HEK293 (cell line): ENCODE measurements around the gene SEC22A.

Source experiments
- CTCF ChIA-PET: fragments of 350-600 bp; formaldehyde crosslinking; extraction: SDS; loops from one replicate; lab custom pipeline; 2021; ENCODE audit warnings: antibody characterized with exemption; lab: Yijun Ruan, JAX
- POLR2A ChIA-PET: fragments of 300-600 bp; formaldehyde crosslinking; extraction: SDS; loops from one replicate; lab custom pipeline; 2020; ENCODE audit warnings: antibody characterized with exemption, inconsistent platforms; lab: Yijun Ruan, JAX
- H3K27ac ChIP-seq: fragments of 200-500 bp; sonication (Bioruptor generic); 2 replicates; pipeline ENCODE4 v1.5.1; 2014; ENCODE audit warnings: low read depth, low read length, control low read depth, inconsistent platforms; ENCODE audit errors: extremely low read depth
- H3K36me3 ChIP-seq, 2 experiments: fragments of 200-500 bp in 1 of 2; sonication (Bioruptor generic) in 1 of 2; 1 replicate in 1 of 2; 2 replicates in 1 of 2; pipeline ENCODE4 v1.5.1; 2014 to 2017; ENCODE audit warnings: inconsistent platforms in 2 of 2, low read length in 2 of 2; ENCODE audit not compliant: control insufficient read depth in 2 of 2, insufficient read depth in 1 of 2
- H3K4me1 ChIP-seq: fragments of 200-500 bp; sonication (Bioruptor generic); 2 replicates; pipeline ENCODE4 v1.5.1; 2014; ENCODE audit warnings: mild to moderate bottlenecking, low read length, inconsistent platforms; ENCODE audit not compliant: control insufficient read depth, insufficient read depth
- H3K4me3 ChIP-seq: 2 replicates; pipeline ENCODE4 v1.5.1; 2011; ENCODE audit warnings: low read depth, mild to moderate bottlenecking, control low read depth, low read length, moderate library complexity
- H3K9me3 ChIP-seq: fragments of 200-500 bp; sonication (Bioruptor generic); 2 replicates; pipeline ENCODE4 v1.5.1; 2014; ENCODE audit warnings: low read depth, low read length, inconsistent platforms; ENCODE audit not compliant: control insufficient read depth, insufficient read depth
- EGR2 ChIP-seq: fragments of 450-650 bp; formaldehyde crosslinking; IDR thresholded peaks from 2 replicates; pipeline ENCODE4 v1.5.1; 2016; ENCODE audit warnings: low read depth, missing biosample characterization, missing genetic modification characterization
- FEZF1 ChIP-seq: fragments of 450-650 bp; formaldehyde crosslinking; IDR thresholded peaks from 2 replicates; pipeline ENCODE4 v1.5.1; 2016; ENCODE audit warnings: missing biosample characterization, missing genetic modification characterization
- SCRT1 ChIP-seq: fragments of 450-650 bp; formaldehyde crosslinking; IDR thresholded peaks from 2 replicates; pipeline ENCODE4 v1.5.1; 2016; ENCODE audit warnings: missing biosample characterization, missing genetic modification characterization, borderline replicate concordance
- SCRT2 ChIP-seq: fragments of 450-650 bp; formaldehyde crosslinking; IDR thresholded peaks from 2 replicates; pipeline ENCODE4 v1.5.1; 2016; ENCODE audit warnings: missing biosample characterization, missing genetic modification characterization
- ZFP37 ChIP-seq: fragments of 450-650 bp; formaldehyde crosslinking; IDR thresholded peaks from 2 replicates; pipeline ENCODE4 v1.5.1; 2016; ENCODE audit warnings: missing biosample characterization, missing genetic modification characterization
- ZIC2 ChIP-seq: fragments of 450-650 bp; formaldehyde crosslinking; IDR thresholded peaks from 2 replicates; pipeline ENCODE4 v1.5.1; 2016; ENCODE audit warnings: missing biosample characterization, missing genetic modification characterization
- ZNF132 ChIP-seq: fragments of 450-650 bp; formaldehyde crosslinking; IDR thresholded peaks from 2 replicates; pipeline ENCODE4 v1.5.1; 2017; ENCODE audit warnings: missing biosample characterization, missing genetic modification characterization, borderline replicate concordance
- ZNF140 ChIP-seq: fragments of 450-650 bp; formaldehyde crosslinking; IDR thresholded peaks from 2 replicates; pipeline ENCODE4 v1.5.1; 2016; ENCODE audit warnings: missing biosample characterization, missing genetic modification characterization
- ZNF324 ChIP-seq: fragments of 450-650 bp; formaldehyde crosslinking; IDR thresholded peaks from 2 replicates; pipeline ENCODE4 v1.5.1; 2016; ENCODE audit warnings: missing biosample characterization, missing genetic modification characterization
- ZNF335 ChIP-seq: fragments of 450-650 bp; formaldehyde crosslinking; conservative IDR thresholded peaks from 2 replicates; pipeline ENCODE4 v1.5.1; 2016; ENCODE audit warnings: missing biosample characterization, missing genetic modification characterization
- ZNF394 ChIP-seq: fragments of 450-650 bp; formaldehyde crosslinking; IDR thresholded peaks from 2 replicates; pipeline ENCODE4 v1.5.1; 2016; ENCODE audit warnings: missing biosample characterization, missing genetic modification characterization, mild to moderate bottlenecking, moderate library complexity, borderline replicate concordance
- ZNF513 ChIP-seq: fragments of 450-650 bp; IDR thresholded peaks from 2 replicates; pipeline ENCODE4 v1.5.1; 2018; ENCODE audit warnings: missing biosample characterization, missing genetic modification characterization
- ZNF521 ChIP-seq: fragments of 450-650 bp; formaldehyde crosslinking; IDR thresholded peaks from 2 replicates; pipeline ENCODE4 v1.5.1; 2017; ENCODE audit warnings: missing biosample characterization, mild to moderate bottlenecking, missing genetic modification characterization
- ZNF544 ChIP-seq: fragments of 450-650 bp; formaldehyde crosslinking; IDR thresholded peaks from 2 replicates; pipeline ENCODE4 v1.5.0; 2017; ENCODE audit warnings: missing biosample characterization, missing genetic modification characterization
- ZNF624 ChIP-seq: fragments of 450-650 bp; formaldehyde crosslinking; IDR thresholded peaks from 2 replicates; pipeline ENCODE4 v1.5.1; 2017; ENCODE audit warnings: missing biosample characterization, missing genetic modification characterization
- ZNF629 ChIP-seq: fragments of 450-650 bp; formaldehyde crosslinking; IDR thresholded peaks from 2 replicates; pipeline ENCODE4 v1.5.1; 2017; ENCODE audit warnings: missing biosample characterization, missing genetic modification characterization
- ZNF747 ChIP-seq: fragments of 450-650 bp; formaldehyde crosslinking; IDR thresholded peaks from 2 replicates; pipeline ENCODE4 v1.5.1; 2016; ENCODE audit warnings: missing biosample characterization, missing genetic modification characterization
- TF ChIP-seq, protein P1 (sequence below): fragments of 450-650 bp; formaldehyde crosslinking; IDR thresholded peaks from 2 replicates; pipeline ENCODE4 v1.5.1; 2016; ENCODE audit warnings: missing biosample characterization, missing genetic modification characterization
- TF ChIP-seq, protein P2 (sequence below): fragments of 450-650 bp; formaldehyde crosslinking; IDR thresholded peaks from 2 replicates; pipeline ENCODE4 v1.5.1; 2016; ENCODE audit warnings: missing biosample characterization, missing genetic modification characterization
- TF ChIP-seq, protein P3 (sequence below): fragments of 450-650 bp; formaldehyde crosslinking; IDR thresholded peaks from 2 replicates; pipeline ENCODE4 v1.5.1; 2016; ENCODE audit warnings: missing biosample characterization, missing genetic modification characterization
- TF ChIP-seq, protein P4 (sequence below): IDR thresholded peaks from 2 replicates; pipeline ENCODE4 v1.6.1; 2011; ENCODE audit warnings: mild to moderate bottlenecking, low read depth, low read length, borderline replicate concordance

Gene SEC22A

DNA sequence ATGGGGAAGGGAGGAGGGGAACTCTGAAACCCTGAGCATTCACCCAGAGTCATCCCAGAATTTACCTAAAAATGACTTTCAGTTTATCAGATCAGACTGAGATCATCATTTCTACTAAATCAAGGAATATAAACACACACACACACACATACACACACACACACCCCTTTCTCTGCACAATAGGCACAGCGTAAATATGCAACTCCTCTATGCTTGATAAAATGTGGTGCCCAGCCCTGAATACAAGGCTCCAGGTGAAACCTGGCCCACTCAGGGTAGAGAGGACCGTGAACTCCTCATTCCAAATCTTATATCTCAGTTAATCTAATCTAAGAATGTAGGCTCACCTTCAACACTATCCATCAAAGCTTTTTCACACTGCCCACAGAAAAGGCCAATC lies 31.8 kb upstream of the SEC22A start:
- no peaks in the 10 kb centered on the region for H3K9me3 ChIP-seq
- H3K27ac ChIP-seq = no peak overlapping the region
- H3K36me3 ChIP-seq = peaks cover 0 to 5% of the 10 kb centered on the region in 2 experiments; a peak in 1 of 3 replicates
- TF ChIP-seq SCRT2 (tag by site-specific recombination) (no peak), ZFP37 (tag by site-specific recombination) (no peak), ZNF521 (tag by site-specific recombination) (no peak), ZNF513 (tag by site-specific recombination) (no peak), ZNF335 (tag by site-specific recombination) (no peak), EGR2 (no peak), ZNF624 (tag by site-specific recombination) (no peak), ZNF544 (tag by site-specific recombination) (no peak), ZNF394 (no peak), ZNF629 (tag by site-specific recombination) (no peak)
- TF ChIP-seq, protein P1, sequence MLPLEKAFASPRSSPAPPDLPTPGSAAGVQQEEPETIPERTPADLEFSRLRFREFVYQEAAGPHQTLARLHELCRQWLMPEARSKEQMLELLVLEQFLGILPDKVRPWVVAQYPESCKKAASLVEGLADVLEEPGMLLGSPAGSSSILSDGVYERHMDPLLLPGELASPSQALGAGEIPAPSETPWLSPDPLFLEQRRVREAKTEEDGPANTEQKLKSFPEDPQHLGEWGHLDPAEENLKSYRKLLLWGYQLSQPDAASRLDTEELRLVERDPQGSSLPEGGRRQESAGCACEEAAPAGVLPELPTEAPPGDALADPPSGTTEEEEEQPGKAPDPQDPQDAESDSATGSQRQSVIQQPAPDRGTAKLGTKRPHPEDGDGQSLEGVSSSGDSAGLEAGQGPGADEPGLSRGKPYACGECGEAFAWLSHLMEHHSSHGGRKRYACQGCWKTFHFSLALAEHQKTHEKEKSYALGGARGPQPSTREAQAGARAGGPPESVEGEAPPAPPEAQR = no peak
- ChIA-PET POLR2A (no interaction called here), CTCF (no interaction called here)
- no peak overlapping the region for H3K4me3 ChIP-seq
- H3K4me1 ChIP-seq = no peaks in the 10 kb centered on the region

DNA sequence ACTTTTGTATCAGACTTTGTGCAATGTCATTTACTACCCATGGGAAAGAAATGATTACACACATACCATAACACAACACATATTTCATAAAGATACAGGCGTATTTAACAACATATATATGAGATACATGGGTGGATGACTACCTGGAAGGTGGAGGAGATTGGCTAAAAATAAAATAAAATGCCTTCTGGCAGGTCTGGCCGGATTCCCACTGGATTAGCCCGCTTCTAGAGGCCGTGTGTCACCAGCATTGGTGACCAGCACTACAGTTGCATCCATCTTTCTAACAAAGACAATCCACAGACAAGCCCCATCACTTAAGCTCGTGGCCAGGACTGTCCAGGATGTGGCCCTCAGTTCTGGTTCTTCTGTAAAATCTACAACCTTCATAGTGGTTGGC lies 21.0 kb upstream of the SEC22A start:
- CTCF ChIA-PET = interaction anchor here (0.7 kb wide), 1 partner anchor 13 kb away, joined by 5 read pairs; no protein-coding TSS in a partner anchor
- Histone ChIP-seq H3K27ac (no peak overlapping the region), H3K4me1 (no peaks in the 10 kb centered on the region), H3K9me3 (no peaks in the 10 kb centered on the region), H3K36me3 (no peaks in the 10 kb centered on the region), H3K4me3 (no peak overlapping the region)
- POLR2A ChIA-PET = no interaction called here
- TF ChIP-seq, protein P2, sequence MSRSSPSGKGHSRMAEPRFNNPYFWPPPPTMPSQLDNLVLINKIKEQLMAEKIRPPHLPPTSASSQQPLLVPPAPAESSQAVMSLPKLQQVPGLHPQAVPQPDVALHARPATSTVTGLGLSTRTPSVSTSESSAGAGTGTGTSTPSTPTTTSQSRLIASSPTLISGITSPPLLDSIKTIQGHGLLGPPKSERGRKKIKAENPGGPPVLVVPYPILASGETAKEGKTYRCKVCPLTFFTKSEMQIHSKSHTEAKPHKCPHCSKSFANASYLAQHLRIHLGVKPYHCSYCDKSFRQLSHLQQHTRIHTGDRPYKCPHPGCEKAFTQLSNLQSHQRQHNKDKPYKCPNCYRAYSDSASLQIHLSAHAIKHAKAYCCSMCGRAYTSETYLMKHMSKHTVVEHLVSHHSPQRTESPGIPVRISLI = no peak
- TF ChIP-seq SCRT1 (tag by site-specific recombination) (no peak), ZNF747 (tag by site-specific recombination) (no peak), ZIC2 (tag by site-specific recombination) (no peak), ZNF132 (tag by site-specific recombination) (no peak), ZNF140 (tag by site-specific recombination) (no peak), ZNF324 (tag by site-specific recombination) (no peak)

DNA sequence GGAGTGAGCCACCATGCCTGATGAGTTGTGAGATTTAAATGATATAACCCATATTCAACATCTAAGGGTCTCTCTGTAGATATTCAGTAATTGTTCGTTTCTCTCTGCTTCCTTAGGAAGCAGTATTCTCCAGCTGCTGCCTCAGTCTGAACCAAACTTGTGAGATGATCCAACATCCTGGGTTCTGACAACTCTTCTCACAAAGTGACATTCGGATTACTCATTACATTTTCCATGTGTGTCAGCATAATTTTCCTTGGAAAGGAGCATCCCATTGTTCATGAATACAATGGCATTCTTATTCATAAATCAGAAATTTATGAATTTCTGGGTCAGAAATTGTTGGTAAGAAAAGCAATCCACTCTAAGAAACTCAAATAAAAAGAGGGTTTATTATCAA lies 15.0 kb upstream of the SEC22A start:
- Histone ChIP-seq H3K4me3 (no peak overlapping the region), H3K9me3 (no peaks in the 10 kb centered on the region), H3K27ac (no peak overlapping the region), H3K4me1 (no peaks in the 10 kb centered on the region), H3K36me3 (no peaks in the 10 kb centered on the region)
- TF ChIP-seq, protein P3, sequence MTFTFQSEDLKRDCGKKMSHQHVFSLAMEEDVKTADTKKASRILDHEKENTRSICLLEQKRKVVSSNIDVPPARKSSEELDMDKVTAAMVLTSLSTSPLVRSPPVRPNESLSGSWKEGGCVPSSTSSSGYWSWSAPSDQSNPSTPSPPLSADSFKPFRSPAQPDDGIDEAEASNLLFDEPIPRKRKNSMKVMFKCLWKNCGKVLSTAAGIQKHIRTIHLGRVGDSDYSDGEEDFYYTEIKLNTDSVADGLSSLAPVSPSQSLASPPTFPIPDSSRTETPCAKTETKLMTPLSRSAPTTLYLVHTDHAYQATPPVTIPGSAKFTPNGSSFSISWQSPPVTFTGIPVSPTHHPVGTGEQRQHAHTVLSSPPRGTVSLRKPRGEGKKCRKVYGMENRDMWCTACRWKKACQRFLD (tag by site-specific recombination) = no peak
- TF ChIP-seq EGR2 (no peak), FEZF1 (tag by site-specific recombination) (no peak), SCRT2 (tag by site-specific recombination) (no peak)
- TF ChIP-seq, protein P4, sequence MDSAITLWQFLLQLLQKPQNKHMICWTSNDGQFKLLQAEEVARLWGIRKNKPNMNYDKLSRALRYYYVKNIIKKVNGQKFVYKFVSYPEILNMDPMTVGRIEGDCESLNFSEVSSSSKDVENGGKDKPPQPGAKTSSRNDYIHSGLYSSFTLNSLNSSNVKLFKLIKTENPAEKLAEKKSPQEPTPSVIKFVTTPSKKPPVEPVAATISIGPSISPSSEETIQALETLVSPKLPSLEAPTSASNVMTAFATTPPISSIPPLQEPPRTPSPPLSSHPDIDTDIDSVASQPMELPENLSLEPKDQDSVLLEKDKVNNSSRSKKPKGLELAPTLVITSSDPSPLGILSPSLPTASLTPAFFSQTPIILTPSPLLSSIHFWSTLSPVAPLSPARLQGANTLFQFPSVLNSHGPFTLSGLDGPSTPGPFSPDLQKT = no peak
- ChIA-PET POLR2A (interaction anchor here (0.5 kb wide), 1 partner anchor 1277 kb away, joined by 3 read pairs; no protein-coding TSS in a partner anchor), CTCF (no interaction called here)
